ENCODE data around the gene THSD4.

The THSD4 gene

DNA sequence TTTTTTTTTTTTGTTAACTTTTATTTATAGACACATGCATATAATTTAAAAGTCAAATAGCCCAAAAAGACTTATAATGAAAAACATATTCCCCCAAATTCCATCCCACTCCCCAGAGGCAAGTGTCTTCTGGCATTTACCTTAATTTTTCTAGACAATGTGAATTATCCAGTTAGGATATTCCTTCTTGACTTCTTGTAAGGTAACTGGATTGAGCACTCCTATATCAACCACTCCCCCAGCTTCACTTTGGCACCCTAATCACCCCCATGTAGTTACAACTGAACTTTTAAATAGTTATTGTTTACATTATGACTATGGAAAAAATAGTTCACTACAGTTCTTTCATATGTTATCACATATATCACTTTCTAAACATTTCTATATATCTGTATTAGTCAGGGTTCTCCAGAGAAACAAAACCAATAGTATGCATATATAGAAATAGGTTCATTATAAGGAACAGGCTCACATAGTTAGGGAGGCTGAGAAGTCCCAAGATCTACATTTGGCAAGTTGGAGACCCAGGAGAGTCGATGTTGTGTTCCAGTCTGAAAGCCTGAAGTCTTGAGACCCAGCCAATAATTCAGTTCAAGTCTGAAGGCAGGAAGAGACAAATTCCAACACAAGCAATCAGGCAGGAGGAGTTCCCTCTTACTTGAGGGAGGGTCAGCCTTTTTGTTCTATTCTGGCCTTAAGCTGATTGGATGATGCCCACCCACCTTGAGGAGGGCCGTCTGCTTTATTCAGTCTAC is 175.8 kb downstream of the THSD4 start:
- H3K27ac ChIP-seq (ENCODE audit: low read depth, low read length): no peak overlapping the region
- H3K4me1 ChIP-seq (ENCODE audit: control insufficient read depth in 5 of 5, insufficient read depth in 5 of 5, low read length in 5 of 5): peaks cover 0 to 5% (median 0%) of the 10 kb centered on the region in 5 donors

DNA sequence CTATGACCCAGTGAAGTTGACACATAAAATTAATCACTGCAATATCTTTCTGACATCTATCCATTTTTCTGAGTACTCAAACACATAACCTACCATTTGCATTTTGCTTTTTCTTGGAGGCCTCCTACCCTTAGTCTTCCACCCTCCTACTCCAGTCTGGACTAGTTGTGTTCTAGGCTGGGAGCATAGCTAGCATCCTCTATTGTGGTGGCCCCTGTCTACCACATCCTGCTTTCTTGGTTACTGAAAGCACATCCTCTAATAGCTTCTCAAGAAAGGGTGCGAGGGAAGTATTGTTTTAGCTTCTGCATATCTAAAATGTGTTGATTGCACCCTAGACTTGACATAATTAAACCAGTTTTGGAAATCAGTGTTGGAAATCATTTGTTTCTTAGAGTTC is 176.5 kb downstream of the THSD4 start:
- H3K27ac ChIP-seq (ENCODE audit: low read depth, low read length): no peak overlapping the region
- H3K27me3 ChIP-seq (ENCODE audit: control insufficient read depth in 5 of 5, insufficient read depth in 4 of 5, low read length in 5 of 5): peaks cover 0 to 4% (median 0%) of the 10 kb centered on the region in 5 donors
- peaks cover 0 to 5% (median 0%) of the 10 kb centered on the region in 5 donors for H3K9me3 ChIP-seq (ENCODE audit: control insufficient read depth in 5 of 5, low read length in 5 of 5)
- no peak overlapping the region for H3K4me3 ChIP-seq (ENCODE audit: low read depth in 1 of 5, low read length in 5 of 5)
- no peaks in the 10 kb centered on the region for H3K36me3 ChIP-seq (ENCODE audit: control insufficient read depth in 5 of 5, insufficient read depth in 5 of 5, low read length in 5 of 5)
- peaks cover 0 to 5% (median 0%) of the 10 kb centered on the region in 5 donors for H3K4me1 ChIP-seq (ENCODE audit: control insufficient read depth in 5 of 5, insufficient read depth in 5 of 5, low read length in 5 of 5)
- no peak overlapping the region for H3K9ac ChIP-seq (ENCODE audit: low read length in 5 of 5)

More for the DNA sequence above, 175.8 kb downstream of the THSD4 start:
- peaks cover 0 to 4% (median 0%) of the 10 kb centered on the region in 5 donors for H3K27me3 ChIP-seq (ENCODE audit: control insufficient read depth in 5 of 5, insufficient read depth in 4 of 5, low read length in 5 of 5)
- H3K9me3 ChIP-seq (ENCODE audit: control insufficient read depth in 5 of 5, low read length in 5 of 5): peaks cover 0 to 5% (median 0%) of the 10 kb centered on the region in 5 donors
- no peak overlapping the region for H3K9ac ChIP-seq (ENCODE audit: low read length in 5 of 5)
- no peak overlapping the region for H3K4me3 ChIP-seq (ENCODE audit: low read depth in 1 of 5, low read length in 5 of 5)
- H3K36me3 ChIP-seq (ENCODE audit: control insufficient read depth in 5 of 5, insufficient read depth in 5 of 5, low read length in 5 of 5): no peaks in the 10 kb centered on the region

DNA sequence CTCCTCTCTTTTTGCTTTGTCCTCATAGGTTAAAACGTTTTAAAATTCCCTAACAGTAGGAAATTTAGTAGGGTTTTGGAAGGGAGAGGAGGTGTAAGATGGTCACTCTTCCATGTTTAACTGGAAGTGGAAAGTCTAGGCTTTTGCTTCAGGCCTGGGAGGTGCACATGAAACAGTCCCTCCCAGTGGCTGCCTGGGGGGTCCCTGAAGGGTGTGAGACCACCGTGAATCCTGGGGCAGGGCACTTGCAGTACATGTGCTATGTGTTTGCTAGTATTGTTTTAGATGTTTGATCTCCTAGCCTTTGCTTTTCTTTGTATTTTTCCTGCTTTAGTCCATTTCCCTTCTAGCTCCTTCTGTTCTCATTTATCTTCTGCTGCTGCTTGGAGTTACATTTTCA is 178.5 kb downstream of the THSD4 start:
- Histone ChIP-seq H3K9me3 (ENCODE audit: control insufficient read depth in 5 of 5, low read length in 5 of 5) (peaks cover 0 to 5% (median 0%) of the 10 kb centered on the region in 5 donors), H3K36me3 (ENCODE audit: control insufficient read depth in 5 of 5, insufficient read depth in 5 of 5, low read length in 5 of 5) (no peaks in the 10 kb centered on the region), H3K4me3 (ENCODE audit: low read depth in 1 of 5, low read length in 5 of 5) (no peak overlapping the region), H3K4me1 (ENCODE audit: control insufficient read depth in 5 of 5, insufficient read depth in 5 of 5, low read length in 5 of 5) (peaks cover 0 to 5% (median 0%) of the 10 kb centered on the region in 5 donors), H3K9ac (ENCODE audit: low read length in 5 of 5) (no peak overlapping the region), H3K27ac (ENCODE audit: low read depth, low read length) (no peak overlapping the region), H3K27me3 (ENCODE audit: control insufficient read depth in 5 of 5, insufficient read depth in 4 of 5, low read length in 5 of 5) (peaks cover 0 to 4% (median 0%) of the 10 kb centered on the region in 5 donors)

DNA sequence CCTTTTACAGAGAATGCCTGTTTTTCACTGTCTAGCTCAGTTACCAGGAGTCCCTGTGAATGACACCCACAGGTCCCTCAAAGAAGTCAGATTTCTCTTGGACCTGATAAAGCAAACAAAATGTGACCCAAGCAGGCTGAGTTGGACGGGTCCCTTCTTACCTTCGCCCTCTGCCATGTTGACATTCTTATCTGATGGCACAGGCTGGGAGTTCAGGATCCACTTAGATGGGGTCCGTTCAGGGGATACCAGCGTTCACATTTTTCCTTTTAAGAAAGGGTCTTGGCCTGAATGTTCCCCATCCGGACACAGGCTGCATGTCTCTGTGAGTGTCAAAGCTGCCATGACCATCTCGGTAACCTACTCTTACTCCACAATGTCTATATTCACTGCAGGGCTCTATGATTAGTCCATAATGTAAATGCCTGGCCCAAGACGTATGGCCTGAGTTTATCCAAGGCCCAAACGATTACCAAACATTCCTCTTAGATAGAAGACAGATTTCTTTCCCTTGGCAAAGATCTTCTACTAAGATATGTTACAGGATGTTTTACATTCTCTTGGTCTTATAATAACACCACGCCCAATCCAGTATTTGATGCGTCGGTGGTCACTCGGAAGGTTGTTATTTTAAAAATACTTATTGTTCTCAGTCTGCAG is 179.1 kb downstream of the THSD4 start:
- Histone ChIP-seq H3K9ac (ENCODE audit: low read length in 5 of 5) (no peak overlapping the region), H3K4me1 (ENCODE audit: control insufficient read depth in 5 of 5, insufficient read depth in 5 of 5, low read length in 5 of 5) (peaks cover 0 to 5% (median 0%) of the 10 kb centered on the region in 5 donors), H3K27ac (ENCODE audit: low read depth, low read length) (no peak overlapping the region), H3K27me3 (ENCODE audit: control insufficient read depth in 5 of 5, insufficient read depth in 4 of 5, low read length in 5 of 5) (no peaks in the 10 kb centered on the region), H3K4me3 (ENCODE audit: low read depth in 1 of 5, low read length in 5 of 5) (no peak overlapping the region), H3K9me3 (ENCODE audit: control insufficient read depth in 5 of 5, low read length in 5 of 5) (peaks cover 0 to 5% (median 0%) of the 10 kb centered on the region in 5 donors), H3K36me3 (ENCODE audit: control insufficient read depth in 5 of 5, insufficient read depth in 5 of 5, low read length in 5 of 5) (no peaks in the 10 kb centered on the region)

DNA sequence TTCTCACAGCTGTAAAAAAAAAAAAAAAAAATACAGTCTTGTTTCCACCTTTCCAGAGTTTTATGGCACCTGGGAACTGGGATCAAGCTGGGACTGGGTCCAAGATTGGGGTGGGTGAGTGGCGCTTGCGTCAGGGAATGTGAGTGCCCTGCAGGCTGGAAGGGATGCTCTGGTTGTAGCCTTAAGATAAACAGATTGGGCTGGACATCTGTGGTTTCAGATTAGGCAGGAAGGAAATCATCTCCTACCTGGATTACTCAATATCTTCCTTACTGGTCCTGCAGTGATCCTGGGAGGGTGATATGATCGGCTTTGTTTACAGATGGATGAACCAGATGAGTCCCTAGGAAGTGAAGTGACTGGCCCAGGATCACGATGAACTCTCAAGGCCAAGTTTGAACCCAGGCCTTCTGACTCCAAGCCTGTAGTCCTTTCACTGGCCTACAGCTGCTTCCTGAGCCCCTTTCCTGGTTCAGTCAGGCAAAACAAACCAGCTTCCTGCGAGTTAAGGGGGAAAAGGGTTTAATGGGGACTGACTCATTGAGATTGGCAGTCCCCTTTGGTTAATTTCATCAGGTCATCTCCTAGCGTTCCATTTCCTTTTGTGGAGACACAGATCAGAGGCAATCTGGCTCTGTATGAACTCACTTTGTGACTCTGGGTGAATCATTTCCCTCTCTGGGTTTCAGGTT is 179.8 kb downstream of the THSD4 start:
- H3K9me3 ChIP-seq (ENCODE audit: control insufficient read depth in 5 of 5, low read length in 5 of 5): peaks cover 0 to 5% (median 0%) of the 10 kb centered on the region in 5 donors
- H3K27ac ChIP-seq (ENCODE audit: low read depth, low read length): no peak overlapping the region
- H3K27me3 ChIP-seq (ENCODE audit: control insufficient read depth in 5 of 5, insufficient read depth in 4 of 5, low read length in 5 of 5): no peaks in the 10 kb centered on the region
- H3K4me3 ChIP-seq (ENCODE audit: low read depth in 1 of 5, low read length in 5 of 5): no peak overlapping the region
- H3K4me1 ChIP-seq (ENCODE audit: control insufficient read depth in 5 of 5, insufficient read depth in 5 of 5, low read length in 5 of 5): peaks cover 0 to 5% (median 0%) of the 10 kb centered on the region in 5 donors
- H3K36me3 ChIP-seq (ENCODE audit: control insufficient read depth in 5 of 5, insufficient read depth in 5 of 5, low read length in 5 of 5): no peaks in the 10 kb centered on the region
- H3K9ac ChIP-seq (ENCODE audit: low read length in 5 of 5): no peak overlapping the region

DNA sequence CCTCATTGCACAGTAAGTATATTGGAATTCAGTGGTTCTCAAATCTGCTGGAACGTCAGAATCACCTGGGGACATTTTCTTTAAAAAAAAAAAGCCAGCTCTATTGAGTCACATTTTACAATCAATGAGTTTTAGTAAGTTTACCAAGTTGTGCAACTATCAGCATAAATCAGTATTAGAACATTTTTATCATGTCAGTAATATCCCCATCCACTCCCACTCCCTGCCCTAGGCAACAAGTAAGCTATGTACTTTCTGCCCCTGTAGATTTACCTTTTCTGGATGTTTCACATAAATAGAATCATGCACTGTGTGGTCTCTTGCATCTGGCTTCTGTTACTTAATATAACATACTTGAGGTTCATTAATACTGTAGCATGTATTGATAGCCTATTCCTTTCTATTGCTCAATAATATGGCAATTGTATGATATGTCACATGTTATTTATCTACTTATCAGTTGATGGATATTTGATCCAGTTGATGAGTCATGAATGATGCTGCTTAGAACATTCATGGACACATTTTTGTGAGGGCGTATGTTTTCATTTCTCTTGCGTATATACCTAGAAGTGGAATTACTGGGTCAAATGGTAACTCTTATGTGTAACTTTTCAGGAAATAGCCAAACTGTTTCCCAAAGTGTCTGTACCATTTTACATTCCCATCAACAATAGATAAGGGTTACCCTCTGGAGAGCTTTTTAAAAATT is 180.5 kb downstream of the THSD4 start:
- H3K4me3 ChIP-seq (ENCODE audit: low read depth in 1 of 5, low read length in 5 of 5): no peak overlapping the region
- no peak overlapping the region for H3K27ac ChIP-seq (ENCODE audit: low read depth, low read length)
- H3K4me1 ChIP-seq (ENCODE audit: control insufficient read depth in 5 of 5, insufficient read depth in 5 of 5, low read length in 5 of 5): peaks cover 0 to 5% (median 0%) of the 10 kb centered on the region in 5 donors
- H3K36me3 ChIP-seq (ENCODE audit: control insufficient read depth in 5 of 5, insufficient read depth in 5 of 5, low read length in 5 of 5): no peaks in the 10 kb centered on the region
- H3K9ac ChIP-seq (ENCODE audit: low read length in 5 of 5): no peak overlapping the region
- peaks cover 0 to 5% (median 0%) of the 10 kb centered on the region in 5 donors for H3K9me3 ChIP-seq (ENCODE audit: control insufficient read depth in 5 of 5, low read length in 5 of 5)
- H3K27me3 ChIP-seq (ENCODE audit: control insufficient read depth in 5 of 5, insufficient read depth in 4 of 5, low read length in 5 of 5): no peaks in the 10 kb centered on the region

DNA sequence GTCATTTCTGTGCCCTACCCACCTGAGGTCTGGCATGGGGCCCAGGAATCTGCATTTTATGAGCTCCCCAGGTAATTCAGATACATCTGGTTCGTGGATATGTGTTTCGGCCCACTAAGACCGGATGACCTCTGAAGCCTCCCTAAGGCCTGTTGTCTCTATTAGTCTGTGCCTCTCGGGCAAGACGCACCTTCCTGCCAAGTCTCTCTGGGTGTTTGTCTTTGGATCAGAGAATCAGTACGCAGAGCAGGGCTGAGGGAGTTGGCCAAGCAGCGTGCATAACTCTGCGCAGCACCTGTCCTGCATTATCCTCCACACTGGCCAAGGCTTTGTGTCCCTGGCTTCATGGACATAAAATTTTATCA is 181.0 kb downstream of the THSD4 start:
- H3K4me3 ChIP-seq (ENCODE audit: low read depth in 1 of 5, low read length in 5 of 5): no peak overlapping the region
- no peak overlapping the region for H3K27ac ChIP-seq (ENCODE audit: low read depth, low read length)
- no peaks in the 10 kb centered on the region for H3K27me3 ChIP-seq (ENCODE audit: control insufficient read depth in 5 of 5, insufficient read depth in 4 of 5, low read length in 5 of 5)
- H3K9ac ChIP-seq (ENCODE audit: low read length in 5 of 5): no peak overlapping the region
- H3K9me3 ChIP-seq (ENCODE audit: control insufficient read depth in 5 of 5, low read length in 5 of 5): peaks cover 0 to 5% (median 0%) of the 10 kb centered on the region in 5 donors
- peaks cover 0 to 5% (median 0%) of the 10 kb centered on the region in 5 donors for H3K4me1 ChIP-seq (ENCODE audit: control insufficient read depth in 5 of 5, insufficient read depth in 5 of 5, low read length in 5 of 5)
- no peaks in the 10 kb centered on the region for H3K36me3 ChIP-seq (ENCODE audit: control insufficient read depth in 5 of 5, insufficient read depth in 5 of 5, low read length in 5 of 5)

DNA sequence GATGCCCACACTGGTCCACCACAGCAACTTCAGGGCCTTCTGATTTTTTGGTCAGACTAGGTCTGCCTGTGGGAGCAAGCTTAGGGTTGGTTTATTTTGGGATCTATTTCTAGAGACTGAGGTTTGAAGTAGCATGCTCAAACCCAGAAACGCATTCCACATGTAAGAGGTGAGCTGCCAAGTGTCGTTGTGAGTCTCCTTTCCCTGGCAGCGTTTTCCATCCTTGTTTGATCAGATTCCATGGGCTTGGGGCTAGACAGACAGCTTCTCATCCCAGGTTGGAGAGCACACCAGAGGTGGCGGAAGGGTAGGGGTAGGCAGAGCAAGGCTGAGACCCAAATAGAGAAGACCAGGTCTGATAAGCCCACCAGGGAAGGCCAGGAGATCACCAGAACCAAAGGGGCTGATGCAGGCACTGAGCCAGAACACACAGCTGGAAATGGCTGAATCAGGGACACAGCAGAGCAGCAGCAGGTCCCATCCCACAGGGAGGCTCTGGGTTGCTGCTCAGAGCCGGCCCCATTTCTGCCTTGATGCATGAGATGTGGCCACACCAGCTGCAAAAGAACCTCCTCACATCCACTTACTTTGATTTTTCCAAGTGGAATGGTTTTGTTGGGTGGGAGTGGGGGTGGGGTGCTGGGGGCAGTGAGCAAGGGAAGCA is 186.8 kb downstream of the THSD4 start:
- Histone ChIP-seq H3K9ac (ENCODE audit: low read length in 5 of 5) (no peak overlapping the region), H3K4me3 (ENCODE audit: low read depth in 1 of 5, low read length in 5 of 5) (no peak overlapping the region), H3K27ac (ENCODE audit: low read depth, low read length) (no peak overlapping the region), H3K4me1 (ENCODE audit: control insufficient read depth in 5 of 5, insufficient read depth in 5 of 5, low read length in 5 of 5) (no peaks in the 10 kb centered on the region), H3K36me3 (ENCODE audit: control insufficient read depth in 5 of 5, insufficient read depth in 5 of 5, low read length in 5 of 5) (no peaks in the 10 kb centered on the region), H3K9me3 (ENCODE audit: control insufficient read depth in 5 of 5, low read length in 5 of 5) (no peaks in the 10 kb centered on the region), H3K27me3 (ENCODE audit: control insufficient read depth in 5 of 5, insufficient read depth in 4 of 5, low read length in 5 of 5) (peaks cover 0 to 3% (median 0%) of the 10 kb centered on the region in 5 donors)

DNA sequence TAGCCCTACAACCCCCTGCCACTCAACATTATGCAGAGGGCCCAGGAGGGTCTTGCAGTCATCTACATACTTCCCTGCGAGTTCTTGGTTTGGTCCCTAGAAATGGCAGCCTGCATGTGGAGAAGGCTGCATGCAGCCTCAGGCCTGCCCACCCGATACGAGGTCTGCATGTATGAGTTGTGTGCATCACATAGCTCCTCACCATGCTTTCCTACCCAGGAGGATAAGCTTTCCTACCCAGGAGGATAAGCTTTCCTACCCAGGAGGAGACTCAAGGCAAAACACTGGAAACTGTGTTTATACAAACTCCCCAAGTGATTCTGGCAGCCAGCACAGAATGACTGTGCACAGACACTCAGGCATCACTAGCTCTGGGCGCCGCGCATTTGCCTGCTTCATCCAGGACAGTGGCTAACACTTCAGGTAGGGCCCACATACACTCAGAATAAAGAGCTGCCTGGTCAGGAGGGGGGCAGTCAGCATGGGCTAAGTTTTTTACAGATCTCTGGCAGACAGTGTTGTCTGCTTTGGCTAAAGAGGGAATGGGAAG is 187.7 kb downstream of the THSD4 start:
- no peak overlapping the region for H3K4me3 ChIP-seq (ENCODE audit: low read depth in 1 of 5, low read length in 5 of 5)
- peaks cover 0 to 3% (median 0%) of the 10 kb centered on the region in 5 donors for H3K27me3 ChIP-seq (ENCODE audit: control insufficient read depth in 5 of 5, insufficient read depth in 4 of 5, low read length in 5 of 5)
- H3K9me3 ChIP-seq (ENCODE audit: control insufficient read depth in 5 of 5, low read length in 5 of 5): no peaks in the 10 kb centered on the region
- H3K4me1 ChIP-seq (ENCODE audit: control insufficient read depth in 5 of 5, insufficient read depth in 5 of 5, low read length in 5 of 5): no peaks in the 10 kb centered on the region
- no peak overlapping the region for H3K27ac ChIP-seq (ENCODE audit: low read depth, low read length)
- H3K36me3 ChIP-seq (ENCODE audit: control insufficient read depth in 5 of 5, insufficient read depth in 5 of 5, low read length in 5 of 5): no peaks in the 10 kb centered on the region
- no peak overlapping the region for H3K9ac ChIP-seq (ENCODE audit: low read length in 5 of 5)
